Tibial nerve (tissue), 3 donors: Measurements from ENCODE around the gene GNS.

ENCODE experiments used
- CTCF ChIP-seq, 5 experiments: fragments of 200-600 bp in 3 of 5; fragments of 450-650 bp in 2 of 5; sonication (generic) in 3 of 5; IDR thresholded peaks; one replicate each; pipeline ENCODE4 v1.5.1; 2016 to 2019; ENCODE audit warnings: antibody characterized with exemption in 5 of 5, mild to moderate bottlenecking in 3 of 5, moderate library complexity in 2 of 5
- POLR2A ChIP-seq, 2 donors: fragments of 450-650 bp; IDR thresholded peaks; one replicate each; pipeline ENCODE4 v1.6.1; 2017; ENCODE audit warnings: antibody characterized with exemption in 2 of 2, mild to moderate bottlenecking in 2 of 2, moderate library complexity in 2 of 2

GRCh38 chr12:64687816-64688215, 71.4 kb downstream of the GNS start:
- no peak for TF ChIP-seq CTCF (IDR thresholded peaks at IDR 0.05)
- TF ChIP-seq POLR2A (IDR thresholded peaks at IDR 0.05), result no peak
